Glutamatergic neuron (in vitro differentiated cells): Measurements from ENCODE around the gene TBC1D17. TPM values are rescaled to one million over a fixed set of nuclear protein-coding genes. Genes with fewer than 3 reads are reported as not detected.

Source experiments
- DNase-seq: peaks from one replicate; pipeline ENCODE4 v3.0.0; 2022
- H3K27ac Mint-ChIP-seq: one replicate; pipeline ENCODE4 v1.8.0; 2020; ENCODE audit warnings: mild to moderate bottlenecking, mixed read lengths, inconsistent platforms; ENCODE audit not compliant: unreplicated experiment
- H3K27me3 Mint-ChIP-seq: one replicate; pipeline ENCODE4 v1.8.0; 2020; ENCODE audit warnings: mild to moderate bottlenecking, moderate library complexity, mixed read lengths, inconsistent platforms; ENCODE audit not compliant: unreplicated experiment
- H3K36me3 Mint-ChIP-seq: one replicate; pipeline ENCODE4 v1.8.0; 2020; ENCODE audit warnings: mild to moderate bottlenecking, mixed read lengths, inconsistent platforms; ENCODE audit not compliant: unreplicated experiment
- H3K4me1 Mint-ChIP-seq: one replicate; pipeline ENCODE4 v1.8.0; 2020; ENCODE audit warnings: mild to moderate bottlenecking, low read depth, mixed read lengths, inconsistent platforms; ENCODE audit not compliant: unreplicated experiment
- H3K4me3 Mint-ChIP-seq: one replicate; pipeline ENCODE4 v1.8.0; 2020; ENCODE audit warnings: mild to moderate bottlenecking, mixed read lengths, inconsistent platforms; ENCODE audit not compliant: unreplicated experiment
- H3K9me3 Mint-ChIP-seq: one replicate; pipeline ENCODE4 v1.8.0; 2020; ENCODE audit warnings: mild to moderate bottlenecking, moderate library complexity, mixed read lengths, inconsistent platforms; ENCODE audit not compliant: unreplicated experiment
- total RNA-seq: library from RNA; stranded (reverse); fragmentation: NEBNext Ultra II Directional; extraction: Animal tissue kit (Norgen Biotek cat#: 25700); gene quantifications from one replicate; pipeline ENCODE4 v1.2.1, GENCODE V29; 2021; ENCODE audit not compliant: unreplicated experiment
- TF ChIP-seq, protein P1 (sequence below): fragments of 200-600 bp; sonication (generic); IDR thresholded peaks from one replicate; pipeline ENCODE4 v1.5.0; 2021; ENCODE audit not compliant: partially characterized antibody, unreplicated experiment

The TBC1D17 gene
- total RNA-seq, 1 donor from 2014 or later: 56.8 TPM

DNA sequence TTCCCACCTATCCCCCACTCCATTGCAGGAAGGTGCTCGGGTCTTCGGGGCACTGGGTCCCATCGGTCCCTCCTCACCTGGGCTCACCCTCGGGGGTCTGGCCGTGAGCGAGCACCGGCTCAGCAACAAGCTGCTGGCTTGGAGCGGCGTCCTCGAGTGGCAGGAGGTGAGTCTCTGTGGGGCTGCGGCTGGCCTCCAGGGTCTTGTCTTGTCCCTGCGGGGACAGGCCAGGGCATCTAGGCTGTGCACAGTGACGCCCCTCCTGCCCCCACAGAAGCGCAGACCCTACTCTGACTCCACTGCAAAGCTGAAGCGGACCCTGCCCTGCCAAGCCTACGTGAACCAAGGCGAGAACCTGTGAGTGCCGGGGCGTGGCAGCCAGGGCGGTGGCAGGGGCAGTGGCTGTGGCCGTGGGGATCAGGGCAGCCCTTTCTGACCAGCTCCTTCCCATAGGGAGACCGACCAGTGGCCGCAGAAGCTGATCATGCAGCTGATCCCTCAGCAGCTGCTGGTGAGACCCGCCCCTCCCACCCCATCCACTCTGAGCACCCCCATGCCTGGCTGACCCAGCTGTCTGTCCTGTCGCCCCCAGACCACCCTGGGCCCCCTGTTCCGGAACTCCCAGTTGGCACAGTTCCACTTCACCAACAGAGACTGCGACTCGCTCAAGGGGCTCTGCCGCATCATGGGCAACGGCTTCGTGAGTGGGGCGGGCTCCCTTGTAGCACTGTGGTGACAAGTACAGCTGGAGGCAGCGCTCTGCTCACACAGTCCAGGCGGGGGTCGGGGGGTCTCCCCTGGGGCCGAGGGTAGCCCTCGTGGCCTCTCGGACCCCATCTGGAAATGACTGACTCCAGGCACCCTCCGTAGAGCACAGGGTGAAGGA lies 22.9 kb upstream of the TBC1D17 start:
- H3K9me3 Mint-ChIP-seq: peaks cover 18% of the 10 kb centered on the region
- H3K4me1 Mint-ChIP-seq: peaks cover 17% of the 10 kb centered on the region
- DNase-seq: no peak
- H3K36me3 Mint-ChIP-seq: peaks cover 5% of the 10 kb centered on the region
- H3K4me3 Mint-ChIP-seq: no peak overlapping the region
- no peak overlapping the region for H3K27ac Mint-ChIP-seq
- H3K27me3 Mint-ChIP-seq: peaks cover 19% of the 10 kb centered on the region
- TF ChIP-seq, protein P1, sequence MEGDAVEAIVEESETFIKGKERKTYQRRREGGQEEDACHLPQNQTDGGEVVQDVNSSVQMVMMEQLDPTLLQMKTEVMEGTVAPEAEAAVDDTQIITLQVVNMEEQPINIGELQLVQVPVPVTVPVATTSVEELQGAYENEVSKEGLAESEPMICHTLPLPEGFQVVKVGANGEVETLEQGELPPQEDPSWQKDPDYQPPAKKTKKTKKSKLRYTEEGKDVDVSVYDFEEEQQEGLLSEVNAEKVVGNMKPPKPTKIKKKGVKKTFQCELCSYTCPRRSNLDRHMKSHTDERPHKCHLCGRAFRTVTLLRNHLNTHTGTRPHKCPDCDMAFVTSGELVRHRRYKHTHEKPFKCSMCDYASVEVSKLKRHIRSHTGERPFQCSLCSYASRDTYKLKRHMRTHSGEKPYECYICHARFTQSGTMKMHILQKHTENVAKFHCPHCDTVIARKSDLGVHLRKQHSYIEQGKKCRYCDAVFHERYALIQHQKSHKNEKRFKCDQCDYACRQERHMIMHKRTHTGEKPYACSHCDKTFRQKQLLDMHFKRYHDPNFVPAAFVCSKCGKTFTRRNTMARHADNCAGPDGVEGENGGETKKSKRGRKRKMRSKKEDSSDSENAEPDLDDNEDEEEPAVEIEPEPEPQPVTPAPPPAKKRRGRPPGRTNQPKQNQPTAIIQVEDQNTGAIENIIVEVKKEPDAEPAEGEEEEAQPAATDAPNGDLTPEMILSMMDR: no peak

- peak overlapping the region; percentile 62 for H3K27ac Mint-ChIP-seq
- peaks cover 15% of the 10 kb centered on the region for H3K9me3 Mint-ChIP-seq
- H3K4me3 Mint-ChIP-seq: no peak overlapping the region
- TF ChIP-seq, protein P1: no peak
- peaks cover 21% of the 10 kb centered on the region for H3K27me3 Mint-ChIP-seq
- DNase-seq: no peak
- peaks cover 11% of the 10 kb centered on the region for H3K4me1 Mint-ChIP-seq
- H3K36me3 Mint-ChIP-seq: no peaks in the 10 kb centered on the region
These were observed 22.2 kb upstream of the TBC1D17 start for GRCh38 chr19:49855277-49855675.

DNA sequence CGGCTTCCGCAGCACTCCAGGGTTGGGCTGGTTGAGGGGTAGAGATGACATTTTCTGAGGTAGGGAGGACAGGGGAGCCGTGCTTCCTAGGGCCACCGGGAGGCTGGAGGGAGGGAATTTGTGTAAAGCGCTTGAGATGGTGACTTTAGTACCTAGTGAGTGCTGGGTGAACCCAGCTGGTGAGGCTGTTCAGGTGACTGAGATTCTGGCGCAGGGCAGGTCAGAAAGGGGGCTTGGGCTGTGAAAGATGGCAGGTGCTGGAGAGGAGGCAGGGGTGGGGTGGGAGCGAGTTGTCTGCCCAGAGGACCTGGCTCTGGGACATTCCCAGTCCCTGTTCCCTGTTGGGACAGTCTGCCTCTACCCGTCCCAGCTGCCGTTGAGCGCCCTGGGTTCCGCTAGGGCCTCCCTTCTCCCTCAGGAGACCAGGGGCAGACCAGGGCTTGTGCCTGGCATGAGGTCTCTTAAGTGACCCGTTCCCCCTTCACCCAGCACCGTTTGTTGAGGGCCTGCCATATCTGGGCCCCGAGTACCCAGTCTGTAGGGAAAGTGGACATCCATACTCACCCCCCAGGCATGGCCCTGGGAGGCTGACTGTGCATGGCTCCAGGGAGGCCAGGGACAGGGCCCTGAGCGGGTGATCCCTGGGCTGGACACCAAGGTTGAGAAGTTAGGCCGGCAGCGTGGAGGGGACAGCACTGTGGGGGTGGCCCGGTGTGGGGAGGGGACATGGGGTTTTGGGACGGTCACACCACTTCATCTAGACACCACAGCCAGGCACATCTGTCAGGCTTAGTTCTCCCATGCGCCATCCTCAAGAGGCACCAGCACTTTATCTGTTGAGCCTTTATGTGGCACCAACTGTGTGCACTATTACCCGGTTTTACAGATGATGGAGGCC lies 21.6 kb upstream of the TBC1D17 start:
- peaks cover 11% of the 10 kb centered on the region for H3K4me1 Mint-ChIP-seq
- H3K36me3 Mint-ChIP-seq: no peaks in the 10 kb centered on the region
- DNase-seq: no peak
- H3K27ac Mint-ChIP-seq: no peak overlapping the region
- TF ChIP-seq, protein P1: no peak
- no peak overlapping the region for H3K4me3 Mint-ChIP-seq
- H3K9me3 Mint-ChIP-seq: peaks cover 12% of the 10 kb centered on the region
- peaks cover 20% of the 10 kb centered on the region for H3K27me3 Mint-ChIP-seq

GRCh38 chr19:49856574-49857021 lies 20.9 kb upstream of the TBC1D17 start:
- Mint-ChIP-seq H3K4me3 (no peak overlapping the region), H3K36me3 (no peaks in the 10 kb centered on the region), H3K27ac (no peak overlapping the region), H3K4me1 (peaks cover 11% of the 10 kb centered on the region), H3K9me3 (peaks cover 12% of the 10 kb centered on the region), H3K27me3 (peaks cover 20% of the 10 kb centered on the region)
- TF ChIP-seq, protein P1: no peak
- DNase-seq: no peak
